GM18951 (cell line): ENCODE data around the gene AEBP1.

Source experiments
- POLR2A ChIP-seq: IDR thresholded peaks from 4 replicates; pipeline ENCODE4 v1.6.1; 2011; ENCODE audit warnings: mild to moderate bottlenecking; ENCODE audit not compliant: insufficient read length, insufficient read depth; ENCODE audit errors: extremely low read depth
- in situ Hi-C: fragments of 300-500 bp; cut with MboI; formaldehyde crosslinking; loops from one replicate; pipeline ENCODE4 v1.12.0; 2022; ENCODE audit warnings: low sequenced_read_pairs, mixed read lengths, inconsistent platforms; ENCODE audit not compliant: unreplicated experiment

AEBP1 gene

GRCh38 chr7:44083796-44084195, 20.3 kb upstream of the AEBP1 start:
- in situ Hi-C loops: no loop called here
- no peak for TF ChIP-seq POLR2A

DNA sequence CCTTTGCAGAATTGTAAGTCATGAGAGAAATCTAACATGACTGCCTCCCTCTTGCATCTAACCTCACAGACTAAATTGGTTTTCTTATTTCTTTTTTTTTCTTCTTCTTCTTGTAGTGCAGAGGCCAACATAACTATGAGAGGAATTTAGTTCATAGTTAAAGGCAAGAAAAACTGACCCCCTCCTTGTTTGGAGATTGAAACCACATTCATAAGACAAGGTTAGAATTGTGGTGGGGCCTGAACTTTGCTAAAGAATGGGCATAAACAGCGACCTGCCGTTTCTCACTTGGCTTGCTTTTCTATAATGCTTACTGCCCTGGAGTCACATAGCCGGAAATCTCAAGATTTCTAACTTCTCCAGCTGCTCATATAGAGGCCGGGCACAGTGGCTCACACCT, 19.4 kb upstream of the AEBP1 start:
- no peak for TF ChIP-seq POLR2A
- in situ Hi-C loops: no loop called here

DNA sequence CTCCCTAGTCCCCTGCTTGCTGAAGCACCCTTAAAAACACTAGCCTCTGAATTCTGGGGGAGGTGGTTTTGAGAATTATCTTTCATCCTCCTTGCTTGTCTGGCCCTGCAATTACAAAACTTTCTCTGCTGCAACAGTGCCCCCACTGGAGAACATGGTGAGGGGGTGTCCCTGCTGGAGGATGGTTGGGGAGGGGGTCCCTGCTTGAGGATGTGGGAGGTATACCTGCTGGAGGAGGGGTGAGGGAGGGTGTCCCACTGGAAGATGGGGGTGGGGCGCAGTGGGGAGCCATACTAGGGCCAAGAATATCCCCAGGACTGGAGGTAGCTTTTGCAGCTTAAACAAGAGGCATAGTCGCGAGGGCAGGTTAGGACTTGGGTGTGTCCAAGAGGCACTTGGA, 18.6 kb upstream of the AEBP1 start:
- in situ Hi-C loops: no loop called here
- no peak for TF ChIP-seq POLR2A

DNA sequence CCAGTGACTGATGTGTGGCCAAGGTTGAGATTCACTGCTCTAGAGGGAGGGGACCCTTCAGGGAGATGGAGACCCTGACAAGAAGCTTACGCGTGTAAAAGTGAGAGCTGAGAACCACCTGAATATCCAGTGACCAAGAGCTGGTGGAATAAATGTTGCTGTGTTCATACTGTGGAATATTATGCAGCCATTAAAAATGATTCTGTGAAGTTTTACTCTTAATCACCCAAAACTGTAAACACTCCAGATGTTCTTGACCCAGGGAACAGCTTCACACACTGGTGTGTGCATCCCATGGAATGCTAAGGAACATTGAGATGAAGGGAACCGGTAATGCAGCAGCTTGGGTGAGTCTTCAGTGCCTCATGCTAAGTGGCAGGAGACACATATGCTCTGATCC, 17.5 kb upstream of the AEBP1 start:
- TF ChIP-seq POLR2A: no peak
- in situ Hi-C loops: no loop called here

DNA sequence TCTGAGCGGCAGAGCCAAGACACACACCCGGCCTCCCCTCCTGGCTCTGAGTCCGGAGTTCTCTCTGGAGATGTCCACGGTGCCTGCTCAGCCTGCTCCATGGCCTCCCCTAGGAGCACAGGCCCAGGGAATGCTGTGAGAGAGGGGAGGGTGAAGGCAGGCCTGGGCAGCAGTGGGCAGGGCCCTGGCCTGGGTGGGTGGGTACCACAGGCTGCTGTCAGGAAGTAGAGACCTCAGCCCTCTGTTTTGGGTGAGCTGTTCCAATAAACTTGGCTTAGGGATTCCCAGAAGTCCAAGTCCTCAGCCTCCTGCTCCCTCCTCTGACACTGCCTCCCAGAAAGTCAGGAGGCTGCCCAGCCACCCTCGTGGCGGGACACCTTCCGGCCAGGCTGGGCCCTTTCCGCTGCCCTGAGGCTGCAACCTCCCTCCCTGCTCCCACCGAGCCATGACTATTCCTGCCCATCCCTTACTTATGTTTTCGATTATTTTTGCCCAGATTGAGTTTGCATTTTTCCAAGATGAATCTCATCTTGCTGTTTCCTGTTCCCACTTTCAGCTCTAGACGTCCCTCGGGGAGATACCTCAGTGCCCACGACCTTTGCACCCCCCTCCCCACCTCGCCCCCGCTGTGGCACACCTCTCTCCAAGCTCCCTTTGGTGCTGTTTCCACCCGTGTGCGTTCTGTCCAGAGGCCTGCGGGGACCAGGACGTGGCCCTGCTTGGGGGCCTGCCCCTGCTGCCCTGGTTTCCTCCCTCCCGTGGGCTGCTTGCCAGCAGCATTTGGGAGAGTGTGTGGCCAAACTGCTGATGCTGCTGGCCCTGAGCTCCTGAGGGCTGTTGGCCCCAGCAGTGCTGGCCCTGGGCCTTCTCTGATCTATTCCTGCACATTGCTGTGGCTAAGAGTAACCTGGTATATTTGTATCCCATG, 16.0 kb upstream of the AEBP1 start:
- TF ChIP-seq POLR2A: no peak
- in situ Hi-C loops: no loop called here

DNA sequence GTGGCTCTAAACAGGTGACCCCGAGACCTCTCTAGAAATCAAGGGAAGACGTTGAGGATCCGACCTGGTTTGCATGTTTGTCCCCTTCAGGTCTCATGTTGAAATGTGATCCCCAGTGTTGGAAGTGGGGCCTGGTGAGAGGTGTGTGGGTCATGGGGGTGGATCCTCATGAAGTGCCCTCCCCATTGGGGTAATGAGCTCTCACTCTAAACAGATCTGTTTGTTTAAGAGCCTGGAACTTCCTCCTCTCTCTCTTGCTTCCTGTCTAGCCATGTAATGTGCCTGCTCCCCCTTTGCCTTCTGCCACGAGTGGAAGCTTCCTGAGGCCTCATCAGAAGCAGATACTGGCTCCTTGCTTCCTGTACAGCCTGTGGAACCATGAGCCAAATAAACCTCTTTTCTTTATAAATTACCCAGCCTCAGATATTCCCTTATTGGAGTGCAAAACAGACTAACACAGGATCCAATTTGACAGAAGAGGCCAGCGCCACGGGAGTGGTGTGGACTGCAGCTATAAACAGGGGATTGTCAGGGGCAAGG, 11.0 kb upstream of the AEBP1 start:
- in situ Hi-C loops: no loop called here
- no peak for TF ChIP-seq POLR2A

DNA sequence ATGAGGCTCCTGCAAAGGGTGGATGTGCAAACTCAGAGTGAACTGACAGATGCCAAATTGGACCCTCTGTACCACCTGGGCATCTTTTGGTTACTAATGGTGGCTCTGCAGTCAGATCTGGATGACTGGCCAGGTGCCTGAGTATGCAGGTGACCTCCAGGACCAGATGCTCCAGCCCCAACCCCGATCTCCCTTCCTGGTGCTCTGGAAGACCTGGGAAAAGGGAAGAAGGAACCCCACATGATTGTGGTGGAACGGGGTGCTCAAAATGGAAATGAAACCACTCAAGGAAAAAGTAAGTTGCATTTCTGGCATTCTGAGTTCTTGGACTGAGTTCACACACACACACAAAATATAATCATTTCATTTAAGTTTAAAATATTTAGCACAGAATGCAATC, 9.8 kb upstream of the AEBP1 start:
- TF ChIP-seq POLR2A: no peak
- in situ Hi-C loops: no loop called here

GRCh38 chr7:44094883-44095592, 9.1 kb upstream of the AEBP1 start:
- no peak for TF ChIP-seq POLR2A
- in situ Hi-C loops: no loop called here

GRCh38 chr7:44095781-44096180, 8.4 kb upstream of the AEBP1 start:
- in situ Hi-C loops: no loop called here
- no peak for TF ChIP-seq POLR2A

GRCh38 chr7:44096326-44096881, 7.7 kb upstream of the AEBP1 start:
- TF ChIP-seq POLR2A: no peak
- in situ Hi-C loops: no loop called here

DNA sequence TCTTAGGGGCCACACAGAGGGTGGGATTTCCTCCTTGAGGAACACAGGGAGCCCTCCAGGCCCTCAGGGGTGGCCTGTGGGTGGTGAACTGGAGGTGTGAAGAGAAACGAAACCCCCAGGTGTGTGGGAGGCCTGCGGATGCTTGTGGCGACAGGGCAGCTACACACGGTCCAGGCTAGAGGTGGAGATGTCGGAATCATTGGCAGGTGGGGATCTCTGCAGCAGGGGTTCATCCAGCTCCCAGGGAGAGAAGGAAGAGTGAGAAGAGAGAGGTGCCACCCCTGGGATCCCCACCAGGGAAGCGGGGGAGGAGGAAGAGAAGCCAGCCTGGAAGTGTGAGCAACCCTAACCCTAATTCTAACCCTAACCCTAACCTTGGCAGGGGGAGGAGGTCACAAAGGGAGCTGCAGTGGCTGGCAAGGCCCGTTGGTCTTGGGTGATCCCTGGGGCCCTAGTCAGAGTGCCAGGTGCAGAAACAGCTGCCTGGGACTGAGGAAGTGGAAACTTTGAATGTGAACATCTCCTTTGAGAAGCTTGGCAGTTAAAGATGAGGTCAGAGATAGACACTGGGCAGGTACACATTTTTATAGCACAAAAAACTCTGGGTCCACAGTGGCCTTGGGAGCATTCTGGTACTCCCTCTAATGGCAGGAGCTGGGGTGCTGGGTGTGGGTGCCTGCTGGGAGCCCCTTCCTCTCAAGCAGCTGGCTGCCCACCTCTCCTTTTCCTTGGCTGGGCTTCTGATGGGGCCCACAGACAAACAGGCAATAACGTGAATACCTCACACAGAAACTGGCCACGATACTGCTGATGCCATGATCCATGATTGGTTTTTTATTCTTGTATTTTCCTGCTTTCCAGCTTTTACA, 6.8 kb upstream of the AEBP1 start:
- no peak for TF ChIP-seq POLR2A
- in situ Hi-C loops: no loop called here
